ENCODE measurements around the gene THSD4. TPM values are rescaled to one million over a fixed set of nuclear protein-coding genes. Genes with fewer than 3 reads are reported as not detected.
"Not testable (repeated sequence)": the region's sequence is repeated elsewhere in the genome, so short reads cannot be mapped to it uniquely, and the experiment has no call there.

The THSD4 gene
- polyA plus RNA-seq, 1 donor from 2014 or later: 0.46 TPM

GRCh38 chr15:71316911-71317310 is 201.6 kb downstream of the THSD4 start:
- Histone ChIP-seq H4K20me1 (ENCODE audit: insufficient read depth) (no peaks in the 10 kb centered on the region), H3K27ac (ENCODE audit: low read length) (no peak overlapping the region), H3K4me2 (ENCODE audit: low read length) (no peak overlapping the region), H3K9me2 (ENCODE audit: insufficient read depth, low read length) (no peaks in the 10 kb centered on the region), H3F3A (ENCODE audit: insufficient read depth, low read length, poor library complexity, severe bottlenecking) (no peaks in the 10 kb centered on the region), H3K27me3 (ENCODE audit: insufficient read depth, low read depth, low read length) (no peaks in the 10 kb centered on the region), H2AFZ (ENCODE audit: low read depth, low read length) (no peak overlapping the region), H3K9ac (ENCODE audit: low read length) (no peak overlapping the region), H3K4me3 (ENCODE audit: low read length) (no peak overlapping the region), H3K9me3 (ENCODE audit: low read length) (no peaks in the 10 kb centered on the region), H3K36me3 (ENCODE audit: insufficient read depth, low read length) (no peaks in the 10 kb centered on the region), H3K79me2 (replicated peaks; ENCODE audit: insufficient read depth, low read length) (no peaks in the 10 kb centered on the region)
- TF ChIP-seq EP300 (conservative IDR thresholded peaks at IDR 0.05; ENCODE audit: poor library complexity, severe bottlenecking): no peak
- TF ChIP-seq TAF1 (IDR thresholded peaks at IDR 0.05; ENCODE audit: low read depth): no peak
- TF ChIP-seq, protein P1, sequence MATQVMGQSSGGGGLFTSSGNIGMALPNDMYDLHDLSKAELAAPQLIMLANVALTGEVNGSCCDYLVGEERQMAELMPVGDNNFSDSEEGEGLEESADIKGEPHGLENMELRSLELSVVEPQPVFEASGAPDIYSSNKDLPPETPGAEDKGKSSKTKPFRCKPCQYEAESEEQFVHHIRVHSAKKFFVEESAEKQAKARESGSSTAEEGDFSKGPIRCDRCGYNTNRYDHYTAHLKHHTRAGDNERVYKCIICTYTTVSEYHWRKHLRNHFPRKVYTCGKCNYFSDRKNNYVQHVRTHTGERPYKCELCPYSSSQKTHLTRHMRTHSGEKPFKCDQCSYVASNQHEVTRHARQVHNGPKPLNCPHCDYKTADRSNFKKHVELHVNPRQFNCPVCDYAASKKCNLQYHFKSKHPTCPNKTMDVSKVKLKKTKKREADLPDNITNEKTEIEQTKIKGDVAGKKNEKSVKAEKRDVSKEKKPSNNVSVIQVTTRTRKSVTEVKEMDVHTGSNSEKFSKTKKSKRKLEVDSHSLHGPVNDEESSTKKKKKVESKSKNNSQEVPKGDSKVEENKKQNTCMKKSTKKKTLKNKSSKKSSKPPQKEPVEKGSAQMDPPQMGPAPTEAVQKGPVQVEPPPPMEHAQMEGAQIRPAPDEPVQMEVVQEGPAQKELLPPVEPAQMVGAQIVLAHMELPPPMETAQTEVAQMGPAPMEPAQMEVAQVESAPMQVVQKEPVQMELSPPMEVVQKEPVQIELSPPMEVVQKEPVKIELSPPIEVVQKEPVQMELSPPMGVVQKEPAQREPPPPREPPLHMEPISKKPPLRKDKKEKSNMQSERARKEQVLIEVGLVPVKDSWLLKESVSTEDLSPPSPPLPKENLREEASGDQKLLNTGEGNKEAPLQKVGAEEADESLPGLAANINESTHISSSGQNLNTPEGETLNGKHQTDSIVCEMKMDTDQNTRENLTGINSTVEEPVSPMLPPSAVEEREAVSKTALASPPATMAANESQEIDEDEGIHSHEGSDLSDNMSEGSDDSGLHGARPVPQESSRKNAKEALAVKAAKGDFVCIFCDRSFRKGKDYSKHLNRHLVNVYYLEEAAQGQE (IDR thresholded peaks at IDR 0.05; ENCODE audit: borderline replicate concordance): no peak
- TF ChIP-seq, protein P2, sequence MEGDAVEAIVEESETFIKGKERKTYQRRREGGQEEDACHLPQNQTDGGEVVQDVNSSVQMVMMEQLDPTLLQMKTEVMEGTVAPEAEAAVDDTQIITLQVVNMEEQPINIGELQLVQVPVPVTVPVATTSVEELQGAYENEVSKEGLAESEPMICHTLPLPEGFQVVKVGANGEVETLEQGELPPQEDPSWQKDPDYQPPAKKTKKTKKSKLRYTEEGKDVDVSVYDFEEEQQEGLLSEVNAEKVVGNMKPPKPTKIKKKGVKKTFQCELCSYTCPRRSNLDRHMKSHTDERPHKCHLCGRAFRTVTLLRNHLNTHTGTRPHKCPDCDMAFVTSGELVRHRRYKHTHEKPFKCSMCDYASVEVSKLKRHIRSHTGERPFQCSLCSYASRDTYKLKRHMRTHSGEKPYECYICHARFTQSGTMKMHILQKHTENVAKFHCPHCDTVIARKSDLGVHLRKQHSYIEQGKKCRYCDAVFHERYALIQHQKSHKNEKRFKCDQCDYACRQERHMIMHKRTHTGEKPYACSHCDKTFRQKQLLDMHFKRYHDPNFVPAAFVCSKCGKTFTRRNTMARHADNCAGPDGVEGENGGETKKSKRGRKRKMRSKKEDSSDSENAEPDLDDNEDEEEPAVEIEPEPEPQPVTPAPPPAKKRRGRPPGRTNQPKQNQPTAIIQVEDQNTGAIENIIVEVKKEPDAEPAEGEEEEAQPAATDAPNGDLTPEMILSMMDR (IDR thresholded peaks at IDR 0.05; ENCODE audit: poor library complexity, severe bottlenecking): no peak
- no peak for TF ChIP-seq EZH2 (IDR thresholded peaks at IDR 0.05; ENCODE audit: borderline replicate concordance, insufficient read depth, low read length, poor library complexity, severe bottlenecking)
- no peak for TF ChIP-seq RAD21 (conservative IDR thresholded peaks at IDR 0.05)
- no peak for TF ChIP-seq SMC3 (conservative IDR thresholded peaks at IDR 0.05; ENCODE audit: poor library complexity)
- TF ChIP-seq POLR2AphosphoS5 (IDR thresholded peaks at IDR 0.05): no peak
- TF ChIP-seq MXI1 (conservative IDR thresholded peaks at IDR 0.05; ENCODE audit: poor library complexity, severe bottlenecking): no peak

DNA sequence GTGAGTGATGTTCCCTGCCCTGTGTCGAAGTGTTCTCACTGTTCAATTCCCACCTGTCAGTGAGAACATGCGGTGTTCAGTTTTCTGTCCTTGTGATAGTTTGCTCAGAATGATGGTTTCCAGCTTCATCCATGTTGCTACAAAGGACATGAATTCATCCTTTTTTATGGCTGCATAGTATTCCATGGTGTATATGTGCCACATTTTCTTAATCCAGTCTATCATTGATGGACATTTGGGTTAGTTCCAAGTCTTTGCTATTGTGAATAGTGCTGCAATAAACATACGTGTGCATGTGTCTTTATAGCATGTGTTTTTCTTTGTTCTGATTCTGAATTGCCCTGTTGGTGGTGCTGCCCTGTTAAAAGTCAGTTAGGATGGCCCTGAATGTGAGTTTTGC is 204.2 kb downstream of the THSD4 start:
- not testable (repeated sequence) for H3K9me2 ChIP-seq (ENCODE audit: insufficient read depth, low read length); H3K27me3 ChIP-seq (ENCODE audit: insufficient read depth, low read depth, low read length); H4K20me1 ChIP-seq (ENCODE audit: insufficient read depth); H3K79me2 ChIP-seq (replicated peaks; ENCODE audit: insufficient read depth, low read length); H3K36me3 ChIP-seq (ENCODE audit: insufficient read depth, low read length); H3K27ac ChIP-seq (ENCODE audit: low read length); H3F3A ChIP-seq (ENCODE audit: insufficient read depth, low read length, poor library complexity, severe bottlenecking); H3K9me3 ChIP-seq (ENCODE audit: low read length); H3K4me2 ChIP-seq (ENCODE audit: low read length); H3K4me3 ChIP-seq (ENCODE audit: low read length); H3K9ac ChIP-seq (ENCODE audit: low read length); H2AFZ ChIP-seq (ENCODE audit: low read depth, low read length)

- Histone ChIP-seq H3K27ac (ENCODE audit: low read length) (no peak overlapping the region), H3K9me2 (ENCODE audit: insufficient read depth, low read length) (no peaks in the 10 kb centered on the region), H3K9me3 (ENCODE audit: low read length) (no peaks in the 10 kb centered on the region), H3K4me3 (ENCODE audit: low read length) (no peak overlapping the region), H3F3A (ENCODE audit: insufficient read depth, low read length, poor library complexity, severe bottlenecking) (no peaks in the 10 kb centered on the region), H3K79me2 (replicated peaks; ENCODE audit: insufficient read depth, low read length) (no peaks in the 10 kb centered on the region), H3K36me3 (ENCODE audit: insufficient read depth, low read length) (no peaks in the 10 kb centered on the region), H2AFZ (ENCODE audit: low read depth, low read length) (no peak overlapping the region), H3K27me3 (ENCODE audit: insufficient read depth, low read depth, low read length) (no peaks in the 10 kb centered on the region), H3K9ac (ENCODE audit: low read length) (no peak overlapping the region), H3K4me2 (ENCODE audit: low read length) (no peak overlapping the region), H4K20me1 (ENCODE audit: insufficient read depth) (no peaks in the 10 kb centered on the region)
- no peak for TF ChIP-seq EP300 (conservative IDR thresholded peaks at IDR 0.05; ENCODE audit: poor library complexity, severe bottlenecking)
- TF ChIP-seq, protein P2 (IDR thresholded peaks at IDR 0.05; ENCODE audit: poor library complexity, severe bottlenecking): no peak
- TF ChIP-seq, protein P1 (IDR thresholded peaks at IDR 0.05; ENCODE audit: borderline replicate concordance): no peak
- no peak for TF ChIP-seq TAF1 (IDR thresholded peaks at IDR 0.05; ENCODE audit: low read depth)
- TF ChIP-seq RAD21 (conservative IDR thresholded peaks at IDR 0.05): no peak
- no peak for TF ChIP-seq POLR2AphosphoS5 (IDR thresholded peaks at IDR 0.05)
- TF ChIP-seq SMC3 (conservative IDR thresholded peaks at IDR 0.05; ENCODE audit: poor library complexity): no peak
- no peak for TF ChIP-seq MXI1 (conservative IDR thresholded peaks at IDR 0.05; ENCODE audit: poor library complexity, severe bottlenecking)
- no peak for TF ChIP-seq EZH2 (IDR thresholded peaks at IDR 0.05; ENCODE audit: borderline replicate concordance, insufficient read depth, low read length, poor library complexity, severe bottlenecking)
Observed at GRCh38 chr15:71319935-71320334, 204.7 kb downstream of the THSD4 start.

Data from neural cell (in vitro differentiated cells).